OCI-LY7 (cell line): ENCODE results near the gene ERICH3. TPM values are rescaled to one million over a fixed set of nuclear protein-coding genes. Genes with fewer than 3 reads are reported as not detected.

Source experiments
- BruUV-seq: library from RNA; stranded (reverse); fragments of 400-500 nt; replicated peaks from 2 replicates; lab custom pipeline; 2021; lab: Mats Ljungman, UMichigan
- CTCF ChIA-PET: fragments of 300-600 bp; sonication (Branson Sonifier 250); formaldehyde crosslinking; loops from one replicate; lab custom pipeline; 2022; ENCODE audit warnings: antibody characterized with exemption; ENCODE audit not compliant: unreplicated experiment; lab: Charles Lee
- POLR2A ChIA-PET: fragments of 300-600 bp; sonication (Branson Sonifier 250); formaldehyde crosslinking; loops from one replicate; lab custom pipeline; 2022; ENCODE audit warnings: antibody characterized with exemption; lab: Charles Lee
- DNase-seq: peaks from one replicate; pipeline ENCODE4 v3.0.0-alpha.2; 2015; ENCODE audit warnings: low spot score
- H2AFZ ChIP-seq: fragments of 200-600 bp; sonication (generic), shearing (Covaris generic); 2 replicates; pipeline ENCODE4 v1.6.1; 2014; ENCODE audit warnings: mild to moderate bottlenecking, antibody characterized with exemption, low read length, moderate library complexity
- H3K27ac ChIP-seq: fragments of 200-600 bp; sonication (generic); 2 replicates; pipeline ENCODE4 v1.5.1; 2014; ENCODE audit warnings: mixed run types, low read depth, mild to moderate bottlenecking, moderate library complexity, low read length, inconsistent platforms; ENCODE audit not compliant: poor library complexity, severe bottlenecking
- H3K36me3 ChIP-seq: fragments of 200-600 bp; sonication (generic); 2 replicates; pipeline ENCODE4 v1.6.1; 2014; ENCODE audit warnings: mild to moderate bottlenecking, antibody characterized with exemption, low read length, moderate library complexity, mixed read lengths; ENCODE audit not compliant: insufficient read depth
- H3K4me1 ChIP-seq: fragments of 200-600 bp; sonication (generic); 2 replicates; pipeline ENCODE4 v1.5.1; 2014; ENCODE audit warnings: mild to moderate bottlenecking, low read length; ENCODE audit not compliant: insufficient read depth, poor library complexity, severe bottlenecking
- H3K4me2 ChIP-seq: fragments of 200-600 bp; sonication (generic); 2 replicates; pipeline ENCODE4 v1.6.1; 2014; ENCODE audit warnings: mild to moderate bottlenecking, low read length
- H3K4me3 ChIP-seq: fragments of 200-600 bp; sonication (generic); 2 replicates; pipeline ENCODE4 v1.5.1; 2014; ENCODE audit warnings: mild to moderate bottlenecking, low read depth, low read length; ENCODE audit not compliant: poor library complexity, severe bottlenecking
- H3K79me2 ChIP-seq: fragments of 200-600 bp; sonication (generic); 2 replicates; pipeline ENCODE4 v1.6.1; 2016; ENCODE audit warnings: low read depth, mild to moderate bottlenecking, low read length, moderate library complexity, mixed read lengths; ENCODE audit not compliant: insufficient read depth
- H3K9me2 ChIP-seq: fragments of 200-600 bp; sonication (generic); 2 replicates; pipeline ENCODE4 v1.6.1; 2016; ENCODE audit warnings: mild to moderate bottlenecking, low read length, mixed read lengths; ENCODE audit not compliant: insufficient read depth
- H3K9me3 ChIP-seq: fragments of 200-600 bp; sonication (generic); 2 replicates; pipeline ENCODE4 v1.6.1; 2014; ENCODE audit warnings: mild to moderate bottlenecking, mixed run types, low read length, mixed read lengths
- H4K20me1 ChIP-seq: fragments of 200-600 bp; sonication (generic); 2 replicates; pipeline ENCODE4 v1.6.1; 2014; ENCODE audit warnings: mild to moderate bottlenecking, antibody characterized with exemption, low read length, moderate library complexity, mixed read lengths; ENCODE audit not compliant: insufficient read depth
- EZH2phosphoT487 ChIP-seq: fragments of 200-600 bp; sonication (generic); IDR thresholded peaks from 2 replicates; pipeline ENCODE4 v1.6.1; 2018; ENCODE audit warnings: low read depth, borderline replicate concordance, mild to moderate bottlenecking, mixed run types, antibody characterized with exemption, low read length, moderate library complexity, mixed read lengths
- intact Hi-C: fragments of 100-400 bp; cut with micrococcal nuclease; formaldehyde crosslinking; loops from one replicate; pipeline ENCODE4 v1.10.0; 2022; ENCODE audit not compliant: unreplicated experiment
- total RNA-seq, 2 experiments: library from RNA; depleted of rRNA in 1 of 2; stranded (reverse); fragments of >200 nt in 1 of 2; shearing (Covaris generic) in 1 of 2; gene quantifications; 2 replicates each; pipeline ENCODE4 v1.2.3, GENCODE V29; 2014 to 2022
- TF ChIP-seq, protein P1 (sequence below): fragments of 200-600 bp; sonication (generic); conservative IDR thresholded peaks from 2 replicates; pipeline ENCODE4 v1.5.1; 2014; ENCODE audit warnings: mild to moderate bottlenecking, antibody characterized with exemption, low read length, moderate library complexity, mixed read lengths

ERICH3 gene
- total RNA-seq, 2 experiments from 2014 or later: not detected

DNA sequence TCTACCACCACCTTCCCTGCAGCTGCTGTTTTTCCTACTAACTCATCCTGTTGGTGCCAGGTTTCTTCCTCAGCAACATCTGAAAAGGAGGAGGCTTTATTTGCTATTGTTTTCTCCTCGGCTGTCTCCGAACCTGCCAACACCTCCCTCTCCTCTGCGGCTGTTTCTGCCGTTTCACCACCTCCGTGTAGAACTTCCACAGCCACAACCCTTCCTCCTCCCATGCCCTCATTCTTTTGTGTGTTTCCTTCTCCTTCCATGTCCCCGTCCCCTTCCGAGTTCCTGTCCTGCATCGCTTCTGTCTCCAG is 102.1 kb downstream of the ERICH3 start:
- no peaks in the 10 kb centered on the region for H4K20me1 ChIP-seq
- H3K4me2 ChIP-seq: no peak overlapping the region
- no peaks in the 10 kb centered on the region for H3K9me3 ChIP-seq
- no peak for DNase-seq
- TF ChIP-seq, protein P1, sequence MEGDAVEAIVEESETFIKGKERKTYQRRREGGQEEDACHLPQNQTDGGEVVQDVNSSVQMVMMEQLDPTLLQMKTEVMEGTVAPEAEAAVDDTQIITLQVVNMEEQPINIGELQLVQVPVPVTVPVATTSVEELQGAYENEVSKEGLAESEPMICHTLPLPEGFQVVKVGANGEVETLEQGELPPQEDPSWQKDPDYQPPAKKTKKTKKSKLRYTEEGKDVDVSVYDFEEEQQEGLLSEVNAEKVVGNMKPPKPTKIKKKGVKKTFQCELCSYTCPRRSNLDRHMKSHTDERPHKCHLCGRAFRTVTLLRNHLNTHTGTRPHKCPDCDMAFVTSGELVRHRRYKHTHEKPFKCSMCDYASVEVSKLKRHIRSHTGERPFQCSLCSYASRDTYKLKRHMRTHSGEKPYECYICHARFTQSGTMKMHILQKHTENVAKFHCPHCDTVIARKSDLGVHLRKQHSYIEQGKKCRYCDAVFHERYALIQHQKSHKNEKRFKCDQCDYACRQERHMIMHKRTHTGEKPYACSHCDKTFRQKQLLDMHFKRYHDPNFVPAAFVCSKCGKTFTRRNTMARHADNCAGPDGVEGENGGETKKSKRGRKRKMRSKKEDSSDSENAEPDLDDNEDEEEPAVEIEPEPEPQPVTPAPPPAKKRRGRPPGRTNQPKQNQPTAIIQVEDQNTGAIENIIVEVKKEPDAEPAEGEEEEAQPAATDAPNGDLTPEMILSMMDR: no peak
- no peak for TF ChIP-seq EZH2phosphoT487
- no TSS peak for BruUV-seq
- no peak overlapping the region for H3K27ac ChIP-seq
- intact Hi-C loops: no loop called here
- no peak overlapping the region for H2AFZ ChIP-seq
- POLR2A ChIA-PET: no interaction called here
- no peaks in the 10 kb centered on the region for H3K9me2 ChIP-seq
- CTCF ChIA-PET: no interaction called here
- H3K79me2 ChIP-seq: no peaks in the 10 kb centered on the region
- H3K4me3 ChIP-seq: no peak overlapping the region
- no peaks in the 10 kb centered on the region for H3K4me1 ChIP-seq
- no peaks in the 10 kb centered on the region for H3K36me3 ChIP-seq

DNA sequence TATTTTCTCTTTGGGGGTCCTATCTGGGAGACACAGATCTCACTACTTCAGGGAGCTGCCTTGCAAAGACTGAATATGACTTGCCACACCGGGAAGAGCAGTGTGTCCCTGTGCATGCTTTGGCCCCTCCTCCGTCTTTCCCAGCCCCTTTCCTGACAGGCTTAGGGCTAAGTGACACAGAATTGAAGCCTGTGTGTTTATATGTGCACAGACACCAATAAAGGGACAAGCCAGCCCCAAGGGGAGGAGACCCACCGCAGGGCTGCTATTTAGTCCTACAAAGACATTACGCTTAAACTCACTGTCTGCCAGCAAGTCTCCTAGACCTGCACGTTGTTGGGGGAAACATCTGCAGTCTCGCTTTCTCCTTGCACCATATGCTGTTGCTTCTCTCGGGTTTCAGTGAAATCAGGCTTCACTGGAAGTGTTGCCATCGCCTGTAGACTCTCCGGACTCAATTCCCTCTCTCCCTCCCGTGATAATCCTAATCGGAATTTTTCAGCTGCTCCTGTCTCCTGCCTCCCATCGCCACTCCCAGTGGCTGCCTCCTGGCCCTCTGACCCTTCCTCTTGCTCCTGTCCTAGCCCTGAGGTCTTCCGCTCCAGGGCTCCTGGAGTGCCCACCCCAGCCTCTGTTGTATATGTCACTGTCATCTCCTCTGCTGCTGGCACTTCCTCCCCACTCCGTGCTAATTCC is 102.6 kb downstream of the ERICH3 start:
- ChIA-PET CTCF (no interaction called here), POLR2A (no interaction called here)
- Histone ChIP-seq H3K36me3 (no peaks in the 10 kb centered on the region), H3K27ac (no peak overlapping the region), H3K4me1 (no peaks in the 10 kb centered on the region), H3K79me2 (no peaks in the 10 kb centered on the region), H3K9me2 (no peaks in the 10 kb centered on the region), H3K4me2 (no peak overlapping the region), H2AFZ (no peak overlapping the region), H3K4me3 (no peak overlapping the region), H3K9me3 (no peaks in the 10 kb centered on the region), H4K20me1 (no peaks in the 10 kb centered on the region)
- intact Hi-C loops: no loop called here
- TF ChIP-seq EZH2phosphoT487: no peak
- TF ChIP-seq, protein P1: no peak
- DNase-seq: no peak
- BruUV-seq: no TSS peak

DNA sequence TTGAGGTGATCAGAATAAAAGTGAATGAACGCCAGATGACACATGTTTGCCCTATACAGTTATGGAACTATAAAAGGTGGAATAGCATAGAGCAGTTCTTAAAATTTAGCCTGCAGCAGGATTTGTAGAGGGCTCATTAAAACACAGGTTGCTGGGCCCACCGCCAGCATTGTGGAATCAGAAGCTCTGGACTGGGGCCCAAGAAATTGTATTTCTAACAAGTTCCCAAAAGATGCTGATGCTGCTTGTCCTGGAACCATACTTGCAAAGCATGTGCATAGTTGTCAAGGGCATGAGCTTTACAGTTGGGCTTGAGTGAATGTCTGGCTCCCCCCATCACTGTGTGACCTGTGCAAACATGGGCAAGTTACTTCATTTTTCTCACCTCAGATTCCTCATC is 123.7 kb downstream of the ERICH3 start:
- no peak overlapping the region for H3K27ac ChIP-seq
- H3K9me2 ChIP-seq: no peaks in the 10 kb centered on the region
- intact Hi-C loops: no loop called here
- no peak overlapping the region for H3K4me3 ChIP-seq
- ChIA-PET POLR2A (no interaction called here), CTCF (no interaction called here)
- no peaks in the 10 kb centered on the region for H3K36me3 ChIP-seq
- H3K4me1 ChIP-seq: no peaks in the 10 kb centered on the region
- no TSS peak for BruUV-seq
- no peak for DNase-seq
- H3K4me2 ChIP-seq: no peak overlapping the region
- no peak for TF ChIP-seq EZH2phosphoT487
- no peaks in the 10 kb centered on the region for H3K79me2 ChIP-seq
- no peaks in the 10 kb centered on the region for H3K9me3 ChIP-seq
- no peaks in the 10 kb centered on the region for H4K20me1 ChIP-seq
- H2AFZ ChIP-seq: no peak overlapping the region
